ENCODE measurements around the gene MCTP2.

MCTP2 gene

DNA sequence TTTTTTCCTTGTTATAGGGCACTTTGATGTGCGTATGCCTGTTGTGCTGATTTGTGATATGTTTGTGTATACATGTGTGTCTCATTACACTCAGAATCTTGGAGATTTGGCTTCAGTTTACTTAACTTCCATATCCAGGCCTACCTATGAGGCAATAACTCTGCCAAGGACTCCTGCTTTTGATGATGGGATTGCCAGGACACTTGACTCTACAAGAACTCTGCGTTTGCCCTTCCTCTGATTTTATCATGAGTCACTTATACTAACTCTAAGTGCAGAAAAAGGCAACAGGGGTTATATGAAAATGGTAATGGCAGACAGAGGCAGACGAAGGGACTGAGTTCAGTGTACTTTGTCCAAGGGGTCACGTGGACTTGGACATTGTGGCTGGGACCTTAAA, 33.6 kb downstream of the MCTP2 start:
- no peak for DNase-seq (ENCODE audit: low read depth)

- no peak for DNase-seq (ENCODE audit: low read depth)
Observed at GRCh38 chr15:94265982-94266381, 34.6 kb downstream of the MCTP2 start.

- DNase-seq (ENCODE audit: low read depth) = no peak
Observed at GRCh38 chr15:94266789-94267188, 35.4 kb downstream of the MCTP2 start.

DNA sequence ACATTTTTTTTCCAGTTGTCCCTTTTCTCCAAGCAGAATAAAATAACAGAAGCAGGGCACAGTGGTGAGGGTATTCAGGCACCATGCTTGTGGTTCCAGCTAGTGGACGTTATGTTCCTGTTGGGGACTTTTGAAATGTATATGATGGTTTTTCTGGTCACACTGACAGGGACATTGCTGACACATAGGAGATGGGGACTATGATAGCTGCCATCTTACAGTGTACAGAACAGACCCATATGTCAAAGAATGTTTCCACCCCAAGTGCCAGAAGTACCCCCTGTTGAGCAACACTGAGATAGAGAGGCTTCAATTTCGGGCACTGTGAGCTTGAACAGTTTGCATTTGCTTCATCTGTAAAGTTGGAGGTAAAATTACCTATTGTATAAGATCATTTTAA, 38.6 kb downstream of the MCTP2 start:
- DNase-seq (ENCODE audit: low read depth) = no peak

DNA sequence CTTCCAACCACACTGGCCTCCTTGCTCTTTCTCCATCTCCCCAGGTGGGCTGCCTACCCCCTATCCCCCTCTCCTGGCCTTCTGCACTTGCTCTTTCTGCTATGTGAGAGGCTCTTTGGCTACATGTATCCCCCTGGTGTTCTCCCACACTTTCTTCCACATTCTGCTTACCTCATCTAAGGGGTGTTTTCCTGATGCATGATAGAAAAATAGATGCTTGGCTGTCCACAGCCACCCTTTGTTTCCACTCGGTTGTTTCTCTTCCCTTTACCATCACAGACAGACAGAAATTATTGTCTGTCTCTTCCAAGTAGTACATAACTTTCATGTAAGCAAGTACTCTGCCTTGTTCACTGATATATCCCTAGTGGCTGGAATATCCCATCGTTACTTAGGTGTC, 39.2 kb downstream of the MCTP2 start:
- DNase-seq (ENCODE audit: low read depth) = no peak

DNA sequence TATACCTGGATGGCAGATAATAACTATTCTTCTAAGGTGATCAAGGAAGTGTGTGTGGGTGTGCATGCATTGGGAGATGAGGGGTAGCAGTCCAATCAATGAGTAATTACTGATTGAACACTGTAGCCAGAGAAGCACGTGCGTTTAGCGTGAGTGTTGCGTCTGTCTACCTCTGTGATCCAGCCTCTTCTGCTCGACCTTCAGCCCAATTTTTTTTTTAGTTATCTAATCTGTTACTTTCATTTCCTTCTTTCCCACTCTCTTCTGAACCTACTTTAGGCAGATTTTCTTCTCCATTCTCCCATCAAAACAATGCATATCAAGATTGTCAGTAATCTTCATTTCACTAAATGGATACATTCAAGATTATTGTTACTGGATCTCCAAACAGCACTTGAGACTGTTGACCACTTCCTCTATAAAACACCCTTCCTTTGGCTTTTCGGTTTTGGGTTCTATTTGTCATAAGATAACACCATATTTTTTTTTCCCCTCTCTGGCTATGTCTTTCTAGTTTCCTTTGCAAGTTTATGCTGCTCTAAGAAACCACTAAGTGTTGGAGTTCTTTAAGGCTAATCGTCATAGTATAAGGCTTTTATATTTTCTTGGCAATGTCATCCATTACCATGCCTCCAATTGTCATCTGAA, 41.0 kb downstream of the MCTP2 start:
- no peak for DNase-seq (ENCODE audit: low read depth)

GRCh38 chr15:94273826-94274225, 42.5 kb downstream of the MCTP2 start:
- DNase-seq (ENCODE audit: low read depth) = no peak

- DNase-seq (ENCODE audit: low read depth) = no peak
Observed at GRCh38 chr15:94274745-94275144, 43.4 kb downstream of the MCTP2 start.

DNA sequence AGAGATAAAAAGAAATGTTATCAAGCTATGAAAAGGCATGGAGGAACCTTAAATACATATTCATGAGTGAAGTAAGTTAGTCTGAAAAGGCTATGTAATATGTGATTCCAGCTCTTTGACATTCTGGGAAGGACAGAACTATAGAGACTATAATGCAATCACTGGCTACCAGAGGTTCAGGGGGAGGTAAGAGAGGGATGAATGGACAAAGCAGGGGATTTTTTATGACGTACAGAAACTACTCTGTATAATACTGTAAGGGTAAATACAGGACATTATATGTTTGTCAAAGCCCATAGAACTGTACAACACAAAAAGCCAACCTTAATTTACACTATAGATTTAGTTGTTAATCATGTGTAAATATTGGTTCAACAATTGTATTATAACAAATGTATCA, 46.1 kb downstream of the MCTP2 start:
- no peak for DNase-seq (ENCODE audit: low read depth)

- no peak for DNase-seq (ENCODE audit: low read depth)
Observed at GRCh38 chr15:94279736-94280135, 48.4 kb downstream of the MCTP2 start.

DNA sequence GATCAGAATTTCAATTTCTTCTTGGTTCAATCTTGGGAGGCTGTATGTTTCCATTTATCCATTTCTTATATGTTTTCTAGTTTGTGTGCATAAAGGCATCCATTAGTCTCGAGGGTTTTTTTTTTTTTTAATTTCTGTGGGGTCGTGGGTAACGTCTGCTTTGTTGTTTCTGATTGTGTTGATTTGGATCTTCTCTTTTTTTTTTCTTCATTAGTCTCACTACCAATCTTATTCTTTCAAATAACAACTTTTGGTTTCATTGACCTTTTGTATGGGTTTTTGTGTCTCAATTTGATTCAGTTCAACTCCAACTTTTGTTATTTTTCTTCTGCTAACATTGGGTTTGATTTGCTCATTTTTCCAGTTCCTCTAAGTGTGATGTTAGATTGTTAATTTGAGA, 48.9 kb downstream of the MCTP2 start:
- DNase-seq (ENCODE audit: low read depth) = no peak

DNA sequence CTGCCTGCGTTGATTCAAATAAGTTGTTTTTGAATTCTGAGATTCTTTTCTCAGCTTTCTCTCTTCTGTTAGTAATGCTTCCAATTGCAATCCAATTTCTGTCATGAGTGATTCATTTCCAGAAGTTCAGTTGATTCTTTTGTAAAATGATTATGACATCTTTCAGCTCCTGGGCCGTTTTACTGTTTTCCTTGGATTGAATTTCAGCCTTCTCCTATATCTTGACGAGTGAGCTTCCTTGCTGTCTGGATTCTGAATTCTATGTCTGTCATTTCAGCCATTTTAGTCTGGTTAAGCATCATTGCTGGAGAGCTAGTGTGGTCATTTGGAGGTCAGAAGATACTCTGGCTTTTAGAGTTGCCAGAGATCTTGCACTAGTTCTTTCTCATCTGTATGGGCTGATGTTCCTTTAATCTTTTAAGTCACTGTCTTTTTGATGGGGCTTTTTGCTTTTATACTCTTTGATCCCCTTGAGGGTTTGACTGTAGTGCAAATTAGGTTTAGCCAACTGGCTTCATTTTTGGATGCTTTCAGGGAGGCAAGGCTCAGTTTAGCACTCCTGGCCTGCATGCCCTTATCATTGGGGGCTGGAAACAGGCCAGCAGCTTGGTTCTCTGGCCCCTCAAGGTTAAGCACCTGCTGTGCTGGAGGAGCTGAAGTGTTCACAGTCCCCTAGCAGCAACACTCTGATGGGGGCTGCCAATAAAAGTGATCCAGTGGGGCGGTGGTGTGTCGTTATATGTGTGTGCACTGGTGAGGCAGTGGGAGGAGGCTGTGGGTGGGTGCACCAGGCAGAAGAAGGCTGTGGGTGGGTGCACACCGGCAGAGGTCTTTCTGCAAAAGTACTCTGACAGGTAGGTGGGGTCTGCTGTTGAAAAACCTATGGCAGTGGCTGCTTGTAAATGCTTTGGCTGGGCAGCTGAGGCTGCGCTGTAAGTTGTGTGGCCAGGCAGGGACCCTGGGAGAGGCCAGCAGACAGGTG, 51.2 kb downstream of the MCTP2 start:
- DNase-seq (ENCODE audit: low read depth) = no peak

DNA sequence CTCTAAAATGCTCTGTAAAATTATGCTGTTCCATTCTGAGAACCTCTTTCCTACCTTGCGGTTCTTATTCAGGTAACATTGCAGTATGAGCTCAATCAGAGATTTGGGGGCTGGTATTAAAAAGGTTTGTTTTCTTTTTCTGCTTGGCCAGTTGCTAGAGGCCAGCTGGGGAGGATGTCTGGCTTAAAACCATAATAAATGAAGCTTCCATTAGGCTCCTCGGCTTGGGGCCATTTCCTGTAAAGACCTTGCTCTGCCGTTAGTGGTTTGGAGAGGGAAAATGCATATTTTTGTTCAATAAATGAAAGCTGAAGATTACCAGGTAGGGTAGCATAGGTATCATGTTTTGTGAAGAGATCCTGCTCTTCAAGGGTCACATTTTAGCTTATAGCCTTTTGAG, 55.2 kb downstream of the MCTP2 start:
- DNase-seq (ENCODE audit: low read depth) = no peak

DNA sequence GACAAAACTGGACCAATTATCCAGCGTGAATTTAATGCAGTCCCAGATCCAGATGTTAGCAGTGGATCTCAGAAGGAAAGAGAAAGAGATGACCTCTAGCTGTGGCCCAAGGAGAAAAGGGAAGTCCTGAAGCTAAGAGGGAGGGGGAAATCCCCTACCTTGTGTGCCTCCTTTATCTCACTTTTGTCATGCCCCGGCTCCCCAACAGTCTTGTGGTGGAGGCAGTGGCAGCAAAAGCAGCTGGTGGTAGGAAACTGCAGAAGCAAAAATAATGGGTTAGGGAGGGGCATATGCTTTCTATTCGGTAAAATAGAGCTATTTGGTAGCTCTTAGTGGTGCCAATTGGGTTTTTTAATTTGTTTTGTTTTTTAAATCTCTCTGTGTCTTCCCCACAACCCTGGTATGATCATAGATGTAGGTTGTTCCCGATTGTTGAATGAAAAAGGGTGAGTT, 56.5 kb downstream of the MCTP2 start:
- DNase-seq (ENCODE audit: low read depth) = no peak

DNA sequence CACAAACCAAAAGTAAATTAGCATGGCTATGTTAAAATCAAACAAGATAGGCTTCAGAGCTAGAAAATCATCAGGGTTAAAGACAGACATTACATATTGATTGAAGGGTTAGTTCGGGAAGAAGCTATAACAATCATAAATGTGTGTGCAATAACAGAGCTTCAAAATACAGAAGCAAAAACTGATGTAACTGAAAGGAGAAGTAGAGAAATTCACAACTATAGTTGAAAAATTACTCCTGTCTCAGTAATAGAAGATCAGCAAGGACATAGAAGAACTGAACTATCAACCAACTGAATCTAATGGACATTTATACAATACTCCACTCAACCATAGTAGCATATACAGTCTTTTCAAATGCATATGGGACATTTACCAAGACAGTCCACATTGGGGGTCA, 59.4 kb downstream of the MCTP2 start:
- DNase-seq (ENCODE audit: low read depth) = no peak

DNA sequence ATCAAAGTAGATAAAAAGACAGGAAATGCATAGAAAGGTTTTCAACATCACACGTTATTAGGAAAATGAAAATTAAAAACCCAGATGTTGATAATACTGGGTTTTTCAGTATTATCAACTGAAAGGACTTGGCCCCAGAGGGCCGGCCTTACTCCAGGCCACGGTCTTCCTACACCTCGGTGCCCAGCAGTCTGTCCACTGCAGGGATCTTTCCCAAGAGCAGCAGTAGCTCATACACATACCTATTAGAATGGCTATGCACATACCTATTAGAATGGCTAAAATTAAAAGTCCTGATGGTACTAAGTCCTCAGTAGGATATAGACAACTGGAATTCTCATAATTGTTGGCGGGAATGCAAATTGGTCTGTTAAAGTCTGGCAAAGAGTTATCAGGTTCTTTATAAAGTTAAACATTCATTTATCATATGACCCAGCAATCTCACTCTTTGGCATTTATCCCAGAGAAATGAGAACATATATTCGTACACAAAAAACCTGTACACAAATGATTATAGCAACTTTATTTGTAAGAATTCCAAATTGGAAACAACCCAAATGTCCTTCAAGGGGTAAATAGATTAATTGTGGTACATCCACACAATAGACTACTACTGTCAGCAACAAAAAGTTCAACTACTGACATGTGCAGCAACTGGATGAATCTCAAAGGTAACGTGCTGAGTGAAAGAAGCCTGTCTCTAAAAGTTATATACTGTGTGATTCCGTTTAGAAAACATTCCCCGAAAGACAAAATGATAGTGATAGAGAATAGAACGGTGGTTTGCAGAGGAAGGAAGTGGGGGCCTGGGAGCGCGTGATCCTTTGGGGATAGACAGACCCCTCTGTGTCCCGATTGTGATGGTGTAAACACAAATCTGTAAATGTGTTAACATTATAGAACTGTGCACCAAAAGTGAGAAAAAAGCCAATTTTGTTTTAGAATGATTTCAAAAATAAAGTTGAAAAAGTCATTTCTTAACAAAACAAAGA, 62.3 kb downstream of the MCTP2 start:
- no peak for DNase-seq (ENCODE audit: low read depth)

GRCh38 chr15:94294556-94294955, 63.2 kb downstream of the MCTP2 start:
- no peak for DNase-seq (ENCODE audit: low read depth)

- DNase-seq (ENCODE audit: low read depth) = no peak
Observed at GRCh38 chr15:94295275-94295674, 63.9 kb downstream of the MCTP2 start.

DNA sequence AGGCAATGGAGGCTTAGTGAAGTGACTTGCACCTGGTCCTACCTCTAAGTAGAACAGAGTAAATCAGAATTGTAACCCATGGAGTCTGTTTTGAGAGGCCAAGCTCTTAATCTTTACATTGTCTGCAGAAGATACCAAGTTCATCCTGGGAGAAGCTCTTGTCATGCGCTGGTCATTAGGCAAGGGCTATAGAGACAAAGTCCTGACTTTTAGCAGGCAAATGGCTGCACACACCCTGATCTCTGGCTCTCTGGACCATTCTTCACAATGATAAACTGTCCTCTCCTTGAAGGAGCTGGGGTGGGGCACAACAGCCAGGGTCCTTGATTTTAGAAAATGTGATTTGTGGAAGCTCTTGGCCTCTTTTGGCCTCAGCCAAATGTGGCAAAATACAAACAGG, 65.4 kb downstream of the MCTP2 start:
- no peak for DNase-seq (ENCODE audit: low read depth)

- no peak for DNase-seq (ENCODE audit: low read depth)
Observed at GRCh38 chr15:94297558-94297957, 66.2 kb downstream of the MCTP2 start.

DNA sequence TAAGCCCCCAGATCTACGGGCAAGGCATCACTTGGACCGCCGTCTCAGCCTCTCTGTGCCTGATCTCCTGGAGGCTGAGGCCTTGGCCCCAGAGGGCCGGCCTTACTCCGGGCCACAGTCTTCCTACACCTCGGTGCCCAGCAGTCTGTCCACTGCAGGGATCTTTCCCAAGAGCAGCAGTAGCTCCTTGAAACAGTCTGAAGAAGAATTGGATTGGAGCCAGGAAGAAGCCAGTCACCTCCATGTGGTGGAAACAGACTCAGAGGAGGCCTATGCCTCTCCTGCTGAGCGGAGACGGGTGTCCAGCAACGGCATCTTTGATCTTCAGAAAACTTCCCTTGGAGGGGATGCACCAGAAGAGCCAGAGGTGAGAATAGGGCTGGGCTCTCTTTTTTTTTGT, 67.0 kb downstream of the MCTP2 start:
- no peak for DNase-seq (ENCODE audit: low read depth)

- no peak for DNase-seq (ENCODE audit: low read depth)
Observed at GRCh38 chr15:94300612-94301011, 69.3 kb downstream of the MCTP2 start.
